AG04449 (cell line): ENCODE data around the gene RELN.

Source experiments
- CTCF ChIA-PET: fragments of 350-600 bp; formaldehyde crosslinking; extraction: SDS; loops from one replicate; lab custom pipeline; 2021; ENCODE audit warnings: antibody characterized with exemption; lab: Yijun Ruan, JAX
- POLR2A ChIA-PET: fragments of 400-600, 350-600 bp; formaldehyde crosslinking; extraction: SDS; loops from one replicate; lab custom pipeline; 2020; ENCODE audit warnings: antibody characterized with exemption, inconsistent platforms; lab: Yijun Ruan, JAX
- DNase-seq: peaks from one replicate; pipeline ENCODE4 v3.0.0-alpha.2; 2010; ENCODE audit warnings: low read depth, low spot score
- H3K4me3 ChIP-seq: 2 replicates; pipeline ENCODE4 v1.5.1; 2011; ENCODE audit warnings: low read depth, mild to moderate bottlenecking, control low read depth, low read length
- CTCF ChIP-seq: IDR thresholded peaks from one replicate; pipeline ENCODE4 v1.5.1; 2011; ENCODE audit warnings: mild to moderate bottlenecking, moderate library complexity, low read length, control low read depth, inconsistent platforms; ENCODE audit not compliant: insufficient read depth; ENCODE audit errors: missing control alignments

Gene RELN

DNA sequence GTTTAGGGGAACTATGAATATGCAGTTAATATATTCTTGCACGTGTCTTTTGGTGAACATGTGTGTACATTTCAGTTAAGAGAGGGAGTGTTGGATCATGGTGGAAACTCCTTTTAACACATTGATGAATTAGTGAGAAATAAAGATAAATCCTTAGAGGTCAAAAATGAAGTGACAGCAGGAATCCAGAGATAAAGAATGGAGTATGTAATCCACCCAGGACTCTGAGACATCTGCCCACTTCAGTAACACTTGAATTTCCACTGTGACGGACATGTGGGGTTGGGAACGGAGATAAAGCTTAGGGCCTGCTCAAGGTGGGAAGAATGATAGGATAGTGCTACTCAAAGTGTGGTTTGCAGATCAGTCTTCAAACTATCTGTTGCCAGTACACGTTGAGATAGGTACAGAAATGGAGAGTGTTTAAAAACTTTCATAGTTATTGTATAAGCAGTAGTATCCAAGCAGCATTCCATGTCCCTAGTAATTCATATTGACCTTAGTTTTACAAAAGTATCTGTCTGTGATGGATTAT is 6.6 kb upstream of the RELN start:
- no peak overlapping the region for H3K4me3 ChIP-seq
- ChIA-PET POLR2A (no interaction called here), CTCF (no interaction called here)
- DNase-seq: no peak
- TF ChIP-seq CTCF: no peak

- no peak for TF ChIP-seq CTCF
- ChIA-PET CTCF (no interaction called here), POLR2A (no interaction called here)
- no peak overlapping the region for H3K4me3 ChIP-seq
- no peak for DNase-seq
Measured at GRCh38 chr7:103995554-103995953, 6.1 kb upstream of the RELN start.

- TF ChIP-seq CTCF: no peak
- CTCF ChIA-PET: no interaction called here
- DNase-seq: no peak
Measured at GRCh38 chr7:103993551-103993950, 4.1 kb upstream of the RELN start.

GRCh38 chr7:103991406-103991805 is 1.9 kb upstream of the RELN start:
- no peak for DNase-seq
- no peak for TF ChIP-seq CTCF
- no peak overlapping the region for H3K4me3 ChIP-seq
- CTCF ChIA-PET: no interaction called here
- POLR2A ChIA-PET: no interaction called here

More at GRCh38 chr7:103993551-103993950, 4.1 kb upstream of the RELN start:
- POLR2A ChIA-PET: no interaction called here
- H3K4me3 ChIP-seq: no peak overlapping the region

DNA sequence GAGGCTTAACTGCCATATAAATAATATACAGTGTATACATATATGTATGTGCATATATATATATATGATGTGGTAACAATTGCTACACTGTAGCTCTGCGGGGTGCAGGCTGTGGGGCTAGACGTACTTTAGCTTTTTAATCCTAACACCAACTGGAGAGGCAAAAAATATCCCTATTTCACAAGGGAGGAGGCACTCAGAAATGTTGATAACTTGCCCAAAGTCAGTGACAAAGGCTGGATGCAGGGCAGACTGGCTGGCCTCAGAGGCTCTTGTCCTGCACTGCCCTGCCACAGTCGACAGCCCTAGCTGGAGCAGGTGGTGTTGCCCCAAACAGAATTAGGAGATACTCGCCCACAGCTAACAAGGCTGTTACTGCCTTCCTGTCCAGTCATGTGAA is 1.5 kb upstream of the RELN start:
- POLR2A ChIA-PET: no interaction called here
- CTCF ChIA-PET: interaction anchor here (0.9 kb wide), 1 partner anchor 417 kb away, joined by 3 read pairs; no protein-coding TSS in a partner anchor
- no peak for DNase-seq
- TF ChIP-seq CTCF: no peak
- H3K4me3 ChIP-seq: no peak overlapping the region

- H3K4me3 ChIP-seq: peak overlapping the region; percentile 55
- no peak for DNase-seq
- CTCF ChIA-PET: interaction anchor here (0.9 kb wide), 1 partner anchor 416 kb away, joined by 3 read pairs; no protein-coding TSS in a partner anchor
Measured at GRCh38 chr7:103989785-103990767, 618 bp upstream of the RELN start.

More at GRCh38 chr7:103989785-103990767, 618 bp upstream of the RELN start:
- POLR2A ChIA-PET: no interaction called here
- TF ChIP-seq CTCF: peak; percentile 11
